Measurements from ENCODE around the gene SPRR5. TPM values are rescaled to one million over a fixed set of nuclear protein-coding genes. Genes with fewer than 3 reads are reported as not detected.
A peak's percentile ranks its signal among the peaks of the same experiment; 100 is the strongest.

The SPRR5 gene
- total RNA-seq, 4 donors from 2014 or later: 1.3 to 2.2 TPM; not detected in 2

GRCh38 chr1:152904688-152905440 is 42.1 kb upstream of the SPRR5 start:
- peaks cover 0 to 16% (median 0%) of the 10 kb centered on the region in 4 donors for H3K27me3 ChIP-seq
- TF ChIP-seq POLR2A (IDR thresholded peaks at IDR 0.05): no peak
- no peak for TF ChIP-seq CTCF (IDR thresholded peaks at IDR 0.05)
- no peaks in the 10 kb centered on the region for H3K36me3 ChIP-seq
- H3K9me3 ChIP-seq: no peaks in the 10 kb centered on the region
- peaks cover 2 to 92% (median 12%) of the 10 kb centered on the region in 3 donors for H3K4me1 ChIP-seq
- H3K27ac ChIP-seq: peak overlapping the region; percentile 16 to 84 (median 69)
- intact Hi-C loops (cut with DNase I): no loop called here
- 68 to 70% methylated on average over 7 of the region's 7 CpGs for WGBS, 2 donors
- no peak overlapping the region for H3K4me3 ChIP-seq
- no peak for DNase-seq

DNA sequence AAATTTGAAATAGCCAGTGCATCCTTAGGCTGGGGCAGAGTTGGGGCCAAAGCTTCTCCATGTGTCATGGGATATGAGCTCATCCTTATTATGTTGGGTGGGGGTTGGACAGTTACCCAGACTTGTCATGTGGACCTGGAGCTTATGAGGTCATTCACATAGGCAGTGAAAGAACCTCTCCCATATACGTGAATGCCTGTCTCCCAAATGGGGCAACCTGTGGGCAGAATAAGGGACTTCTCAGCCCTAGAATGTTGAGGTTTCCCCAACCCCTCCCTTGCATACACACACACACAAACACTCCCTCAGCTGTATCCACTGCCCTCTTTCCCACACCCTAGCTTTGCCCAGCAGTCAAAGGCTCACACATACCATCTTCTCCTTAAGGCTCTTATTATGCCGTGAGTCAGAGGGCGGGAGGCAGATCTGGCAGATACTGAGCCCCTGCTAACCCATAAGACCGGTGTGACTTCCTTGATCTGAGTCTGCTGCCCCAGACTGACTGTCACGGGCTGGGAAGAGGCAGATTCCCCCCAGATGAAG is 40.9 kb upstream of the SPRR5 start:
- DNase-seq: no peak
- Histone ChIP-seq H3K4me3 (no peak overlapping the region), H3K9me3 (no peaks in the 10 kb centered on the region), H3K36me3 (no peaks in the 10 kb centered on the region), H3K27ac (peak overlapping the region; percentile 63 to 84 (median 72)), H3K4me1 (peaks cover 2 to 92% (median 12%) of the 10 kb centered on the region in 3 donors), H3K27me3 (peaks cover 0 to 29% (median 0%) of the 10 kb centered on the region in 4 donors)
- no peak for TF ChIP-seq POLR2A (IDR thresholded peaks at IDR 0.05)
- no peak for TF ChIP-seq CTCF (IDR thresholded peaks at IDR 0.05)
- intact Hi-C loops (cut with DNase I): no loop called here
- 27% methylated on average over 5 of the region's 5 CpGs; no CpG with 5 or more reads in 1 of the 2 donors for WGBS, 2 donors

- TF ChIP-seq CTCF (IDR thresholded peaks at IDR 0.05): no peak
- TF ChIP-seq POLR2A (IDR thresholded peaks at IDR 0.05): no peak
- H3K27ac ChIP-seq: peak within 1 kb of the TSS in 3 of 4 donors; percentile 67 to 84 (median 77)
- no peak for DNase-seq
- H3K27me3 ChIP-seq: peaks cover 0 to 30% (median 0%) of the 10 kb centered on the region in 4 donors
- H3K36me3 ChIP-seq: no peaks in the 10 kb centered on the region
- H3K4me3 ChIP-seq: peak within 1 kb of the TSS; percentile 4 to 40 (median 25)
- intact Hi-C loops (cut with DNase I): no loop called here
- 66 to 73% methylated on average over 4 of the region's 4 CpGs for WGBS, 2 donors
- H3K9me3 ChIP-seq: no peaks in the 10 kb centered on the region
- H3K4me1 ChIP-seq: peaks cover 2 to 74% (median 12%) of the 10 kb centered on the region in 3 donors
These were observed 39.1 kb upstream of the SPRR5 start, which contains the start of gene IVL for GRCh38 chr1:152907686-152908601. Gene IVL, plus strand, starts transcription at chr1:152908546. Its CDS starts 1,252 bp downstream, at chr1:152909798.

DNA sequence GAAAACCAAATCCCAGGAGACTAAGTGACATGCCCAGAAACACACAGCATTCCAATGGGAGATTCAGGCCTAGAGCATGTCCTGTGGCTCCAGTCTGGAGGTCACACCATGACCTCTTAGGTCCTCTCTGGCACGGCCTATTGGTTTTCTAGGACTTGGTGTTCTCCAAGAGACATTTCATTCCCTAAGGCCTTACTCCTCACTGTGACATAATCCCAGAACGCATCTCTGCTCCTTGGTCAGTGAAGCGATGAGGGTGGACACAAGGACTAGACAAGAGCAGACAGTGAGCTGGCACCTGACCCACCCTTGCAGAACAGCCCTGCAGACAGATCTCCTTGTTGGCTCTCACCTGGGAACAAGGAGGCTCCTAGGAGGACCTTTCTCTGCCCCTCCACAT is 37.8 kb upstream of the SPRR5 start:
- Histone ChIP-seq H3K27me3 (peaks cover 0 to 30% (median 0%) of the 10 kb centered on the region in 4 donors), H3K4me3 (peak overlapping the region; percentile 4 to 40 (median 25)), H3K27ac (peak overlapping the region in 3 of 4 donors; percentile 66 to 84 (median 75)), H3K36me3 (no peaks in the 10 kb centered on the region), H3K9me3 (no peaks in the 10 kb centered on the region), H3K4me1 (peaks cover 2 to 62% (median 12%) of the 10 kb centered on the region in 3 donors)
- intact Hi-C loops (cut with DNase I): no loop called here
- no peak for TF ChIP-seq POLR2A (IDR thresholded peaks at IDR 0.05)
- TF ChIP-seq CTCF (IDR thresholded peaks at IDR 0.05): no peak
- 80 to 83% methylated on average over 1 to 2 of the region's 3 CpGs for WGBS, 2 donors
- DNase-seq: no peak

All from esophagus squamous epithelium (tissue), 5 donors.